HCT116 (cell line): Measurements from ENCODE around the gene C13orf46. TPM values are rescaled to one million over a fixed set of nuclear protein-coding genes. Genes with fewer than 3 reads are reported as not detected.

ENCODE experiments used
- ATAC-seq: fragments of 200-7000 bp; cut with Tn5 transposase; 2 replicates; pipeline ENCODE4 v1.9.1; 2020; ENCODE audit warnings: mild to moderate bottlenecking, moderate library complexity
- BruUV-seq: library from RNA; stranded (reverse); fragments of 400-500 nt; replicated peaks from 2 replicates; lab custom pipeline; 2021; lab: Mats Ljungman, UMichigan
- CTCF ChIA-PET: fragments of 300-600 bp; sonication (Branson Sonifier 250); formaldehyde crosslinking; loops from one replicate; lab custom pipeline; 2021; ENCODE audit warnings: antibody characterized with exemption; lab: Charles Lee
- POLR2A ChIA-PET: fragments of 300-600, 350-600 bp; sonication (Branson Sonifier 250); formaldehyde crosslinking; loops from one replicate; lab custom pipeline; 2021; ENCODE audit warnings: antibody characterized with exemption; lab: Charles Lee
- RAD21 ChIA-PET, 2 experiments: fragments of 300-600 bp; sonication (Branson Sonifier 250); formaldehyde crosslinking; loops; one replicate each; lab custom pipeline; 2023; ENCODE audit warnings: low total read pairs in 2 of 2; ENCODE audit not compliant: uncharacterized antibody in 2 of 2, unreplicated experiment in 2 of 2, low non-redundant PET in 1 of 2; lab: Charles Lee
- DNase-seq: peaks from one replicate; pipeline ENCODE4 v3.0.0-alpha.2; 2010; ENCODE audit warnings: low read depth, low spot score
- H2AFZ ChIP-seq: fragments of 200-600 bp; shearing (Covaris generic), sonication (generic); 2 replicates; pipeline ENCODE4 v1.6.1; 2017; ENCODE audit warnings: low read depth, mixed run types, mixed read lengths, antibody characterized with exemption, low read length; ENCODE audit not compliant: poor library complexity, severe bottlenecking
- H3K27ac ChIP-seq: 2 replicates; pipeline ENCODE4 v1.5.1; 2012; ENCODE audit warnings: low read depth, low read length
- H3K27me3 ChIP-seq: fragments of 200-600 bp; sonication (generic); 2 replicates; pipeline ENCODE4 v1.6.1; 2016; ENCODE audit warnings: mixed run types, low read length, mixed read lengths; ENCODE audit not compliant: insufficient read depth
- H3K36me3 ChIP-seq, 2 experiments: fragments of 200-500 bp in 1 of 2; fragments of 200-600 bp in 1 of 2; sonication (Bioruptor generic) in 1 of 2; sonication (generic) in 1 of 2; 2 replicates each; pipeline versions ENCODE4 v1.5.1 to v1.6.1; 2014 to 2016; ENCODE audit warnings: low read length in 2 of 2, inconsistent platforms in 1 of 2, mixed read lengths in 1 of 2, mixed run types in 1 of 2; ENCODE audit not compliant: insufficient read depth in 2 of 2, control insufficient read depth in 1 of 2
- H3K4me1 ChIP-seq, 2 experiments: fragments of 200-600 bp in 1 of 2; sonication (generic) in 1 of 2; 2 replicates each; pipeline versions ENCODE4 v1.5.1 to v1.6.1; 2012 to 2017; ENCODE audit warnings: low read length in 2 of 2, inconsistent platforms in 1 of 2, mild to moderate bottlenecking in 1 of 2, mixed read lengths in 1 of 2, mixed run types in 1 of 2, moderate library complexity in 1 of 2; ENCODE audit not compliant: insufficient read depth in 2 of 2, control insufficient read depth in 1 of 2
- H3K4me2 ChIP-seq: fragments of 200-600 bp; sonication (generic); 2 replicates; pipeline ENCODE4 v1.6.1; 2017; ENCODE audit warnings: mixed run types, low read length, mixed read lengths
- H3K4me3 ChIP-seq, 2 experiments: fragments of 200-600 bp in 1 of 2; sonication (generic) in 1 of 2; replicated peaks in 1 of 2; 2 replicates each; pipeline ENCODE4 v1.5.1; 2011 to 2016; ENCODE audit warnings: low read length in 2 of 2, control low read depth in 1 of 2, low read depth in 1 of 2, mild to moderate bottlenecking in 1 of 2, mixed read lengths in 1 of 2, mixed run types in 1 of 2
- H3K79me2 ChIP-seq: fragments of 200-600 bp; sonication (generic); 2 replicates; pipeline ENCODE4 v1.6.1; 2017; ENCODE audit warnings: mild to moderate bottlenecking, mixed run types, low read length, moderate library complexity, mixed read lengths; ENCODE audit not compliant: insufficient read depth
- H3K9ac ChIP-seq: fragments of 200-600 bp; sonication (generic); 2 replicates; pipeline ENCODE4 v1.6.1; 2016; ENCODE audit warnings: low read length, mixed read lengths
- H3K9me2 ChIP-seq: fragments of 200-600 bp; sonication (generic), shearing (Covaris generic); 2 replicates; pipeline ENCODE4 v1.6.1; 2017; ENCODE audit warnings: mixed run types, mild to moderate bottlenecking, moderate library complexity; ENCODE audit not compliant: insufficient read depth
- H3K9me3 ChIP-seq, 2 experiments: fragments of 200-500 bp in 1 of 2; fragments of 200-600 bp in 1 of 2; sonication (Bioruptor generic) in 1 of 2; sonication (generic) in 1 of 2; 2 replicates each; pipeline ENCODE4 v1.6.1; 2014 to 2017; ENCODE audit warnings: low read length in 2 of 2, mixed read lengths in 2 of 2, inconsistent platforms in 1 of 2, low read depth in 1 of 2, mild to moderate bottlenecking in 1 of 2, mixed run types in 1 of 2, moderate library complexity in 1 of 2; ENCODE audit not compliant: control insufficient read depth in 1 of 2, insufficient read depth in 1 of 2
- H4K20me1 ChIP-seq: fragments of 200-600 bp; sonication (generic), shearing (Covaris generic); 2 replicates; pipeline ENCODE4 v1.6.1; 2017; ENCODE audit warnings: mixed run types, mild to moderate bottlenecking, moderate library complexity; ENCODE audit not compliant: insufficient read depth
- CBX3 ChIP-seq: IDR thresholded peaks from 2 replicates; pipeline ENCODE4 v1.6.1; 2012; ENCODE audit warnings: low read depth
- ELF1 ChIP-seq: IDR thresholded peaks from 2 replicates; pipeline ENCODE4 v1.6.1; 2012; ENCODE audit warnings: low read depth, borderline replicate concordance
- EZH2phosphoT487 ChIP-seq: fragments of 200-600 bp; IDR thresholded peaks from 2 replicates; pipeline ENCODE4 v1.6.1; 2018; ENCODE audit warnings: antibody characterized with exemption, borderline replicate concordance
- JUND ChIP-seq: IDR thresholded peaks from 2 replicates; pipeline ENCODE4 v1.6.1; 2012
- POLR2A ChIP-seq: IDR thresholded peaks from 2 replicates; pipeline ENCODE4 v1.7.0; 2011; ENCODE audit warnings: borderline replicate concordance; ENCODE audit not compliant: insufficient read depth, insufficient read length; ENCODE audit errors: extremely low read depth
- RAD21 ChIP-seq: IDR thresholded peaks from 2 replicates; pipeline ENCODE4 v1.6.1; 2012; ENCODE audit warnings: low read depth, mild to moderate bottlenecking
- SIN3A ChIP-seq: IDR thresholded peaks from 2 replicates; pipeline ENCODE4 v1.6.1; 2012; ENCODE audit warnings: low read depth
- ZFX ChIP-seq: fragments of 450-650 bp; IDR thresholded peaks from 2 replicates; pipeline ENCODE4 v1.6.1; 2017
- intact Hi-C: fragments of 100-400 bp; cut with micrococcal nuclease; formaldehyde crosslinking; loops from 2 replicates; pipeline ENCODE4 v1.10.0; 2022
- total RNA-seq: library from RNA; stranded (reverse); gene quantifications from one replicate; pipeline ENCODE4 v1.2.1, GENCODE V29; 2021; ENCODE audit not compliant: unreplicated experiment
- TF ChIP-seq, protein P1 (sequence below): IDR thresholded peaks from 2 replicates; pipeline ENCODE4 v1.6.1; 2012
- TF ChIP-seq, protein P2 (sequence below): IDR thresholded peaks from 2 replicates; pipeline ENCODE4 v1.6.1; 2011; ENCODE audit warnings: mild to moderate bottlenecking, low read length, moderate library complexity; ENCODE audit not compliant: insufficient replicate concordance; ENCODE audit errors: extremely low read depth
- TF ChIP-seq, protein P3 (sequence below): IDR thresholded peaks from 2 replicates; pipeline ENCODE4 v1.6.1; 2012; ENCODE audit warnings: low read depth
- TF ChIP-seq, protein P4 (sequence below): IDR thresholded peaks from 2 replicates; pipeline ENCODE4 v1.6.1; 2012

The C13orf46 gene
- total RNA-seq, 1 experiment from 2014 or later, result 0.93 TPM

DNA sequence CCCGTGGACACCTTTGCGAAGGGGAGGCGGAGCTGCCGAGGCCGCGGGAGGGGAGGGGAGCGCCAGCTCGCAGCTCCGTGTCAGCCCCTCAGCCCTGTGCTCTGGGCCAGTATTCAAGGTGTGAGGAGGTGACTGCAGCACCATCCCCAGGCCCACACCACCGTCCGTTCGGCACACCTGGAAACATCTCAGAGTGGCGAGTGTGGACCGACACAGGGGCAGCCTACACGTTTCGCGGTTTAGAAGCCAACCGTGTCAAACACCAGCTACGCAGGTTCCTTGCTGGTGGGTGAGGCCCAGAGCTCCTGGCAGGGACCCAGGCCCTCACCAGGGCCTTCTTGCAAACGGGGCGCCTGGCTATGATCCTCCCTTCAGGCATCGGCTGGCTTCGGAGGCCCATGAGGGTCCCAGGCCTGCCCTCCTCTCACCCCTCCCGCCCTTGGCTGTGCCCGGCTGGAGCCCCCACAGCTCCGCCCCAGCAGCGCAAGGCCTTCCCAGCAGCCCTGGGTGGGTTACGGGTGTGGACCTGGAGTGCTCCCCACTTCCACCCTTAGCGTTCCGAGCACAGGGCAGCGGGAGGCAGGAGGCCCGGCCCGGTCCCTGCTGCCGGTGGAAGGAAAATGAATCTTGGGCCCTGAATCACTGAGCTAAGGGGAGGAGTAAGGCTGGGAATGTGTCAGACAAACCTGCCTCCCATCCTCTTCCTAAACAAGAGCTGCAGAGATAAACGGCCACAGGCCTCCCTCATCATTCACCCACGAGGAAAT lies 1.2 kb downstream of the C13orf46 start:
- intact Hi-C loops, result no loop called here
- Histone ChIP-seq H3K36me3 (no peaks in the 10 kb centered on the region; a peak in 1 of 4 replicates), H2AFZ (no peak overlapping the region), H4K20me1 (no peaks in the 10 kb centered on the region), H3K4me1 (peaks cover 8 to 12% of the 10 kb centered on the region in 2 experiments; a peak in 3 of 4 replicates), H3K4me2 (no peak overlapping the region), H3K9me2 (no peaks in the 10 kb centered on the region), H3K27me3 (no peaks in the 10 kb centered on the region), H3K9ac (no peak overlapping the region), H3K27ac (no peak overlapping the region), H3K4me3 (no peak overlapping the region), H3K9me3 (no peaks in the 10 kb centered on the region), H3K79me2 (no peaks in the 10 kb centered on the region)
- ATAC-seq (no peak), DNase-seq (no peak)
- POLR2A ChIA-PET, result no interaction called here
- TF ChIP-seq RAD21 (no peak), EZH2phosphoT487 (no peak), JUND (no peak), SIN3A (no peak)
- RAD21 ChIA-PET, result no interaction called here
- BruUV-seq, result no TSS peak
- CTCF ChIA-PET, result interaction anchor here (1.2 kb wide), 1 partner anchor 9 kb away, joined by 3 read pairs; no protein-coding TSS in a partner anchor

DNA sequence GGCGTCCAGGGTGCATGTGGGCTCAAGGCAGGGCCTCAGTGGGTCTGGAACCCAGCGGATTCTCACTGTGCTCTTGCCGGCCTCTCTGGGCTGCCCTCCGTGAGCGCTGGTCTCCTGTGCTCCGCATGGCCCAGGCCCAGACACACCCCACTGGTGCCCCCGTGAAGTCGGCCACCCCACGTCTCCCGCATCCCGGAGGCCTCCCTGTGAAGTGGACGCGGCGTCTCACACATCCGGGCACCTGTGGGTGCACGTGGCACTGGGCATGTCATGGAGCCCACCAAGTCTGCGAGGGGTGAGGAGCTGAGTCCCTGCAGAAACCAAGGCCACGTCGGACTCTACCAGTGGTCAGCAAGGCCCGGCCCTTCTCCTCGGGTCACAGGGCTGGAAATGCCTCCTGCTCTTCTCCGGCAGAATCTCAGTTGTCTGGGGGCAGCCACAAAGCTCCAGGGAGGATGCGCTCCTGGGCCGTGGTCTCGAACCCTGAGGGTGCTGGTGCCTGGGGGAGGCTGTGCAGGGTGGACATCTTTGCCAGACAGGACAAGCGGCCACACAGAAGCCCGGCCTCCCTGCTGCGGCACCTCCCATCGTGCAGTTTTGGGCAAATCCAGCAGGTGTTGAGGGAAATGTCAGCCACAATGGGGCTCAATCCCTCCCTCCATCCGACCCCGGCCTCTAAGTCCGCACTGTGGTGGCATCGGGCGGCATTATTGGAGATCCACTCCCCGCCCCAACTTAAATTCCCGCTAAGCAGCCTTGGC lies 2.2 kb downstream of the C13orf46 start:
- H3K4me2 ChIP-seq, result no peak overlapping the region
- no TSS peak for BruUV-seq
- TF ChIP-seq RAD21, result no peak
- no peak for TF ChIP-seq POLR2A
- TF ChIP-seq, protein P1, sequence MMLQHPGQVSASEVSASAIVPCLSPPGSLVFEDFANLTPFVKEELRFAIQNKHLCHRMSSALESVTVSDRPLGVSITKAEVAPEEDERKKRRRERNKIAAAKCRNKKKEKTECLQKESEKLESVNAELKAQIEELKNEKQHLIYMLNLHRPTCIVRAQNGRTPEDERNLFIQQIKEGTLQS, result no peak
- TF ChIP-seq, protein P2, sequence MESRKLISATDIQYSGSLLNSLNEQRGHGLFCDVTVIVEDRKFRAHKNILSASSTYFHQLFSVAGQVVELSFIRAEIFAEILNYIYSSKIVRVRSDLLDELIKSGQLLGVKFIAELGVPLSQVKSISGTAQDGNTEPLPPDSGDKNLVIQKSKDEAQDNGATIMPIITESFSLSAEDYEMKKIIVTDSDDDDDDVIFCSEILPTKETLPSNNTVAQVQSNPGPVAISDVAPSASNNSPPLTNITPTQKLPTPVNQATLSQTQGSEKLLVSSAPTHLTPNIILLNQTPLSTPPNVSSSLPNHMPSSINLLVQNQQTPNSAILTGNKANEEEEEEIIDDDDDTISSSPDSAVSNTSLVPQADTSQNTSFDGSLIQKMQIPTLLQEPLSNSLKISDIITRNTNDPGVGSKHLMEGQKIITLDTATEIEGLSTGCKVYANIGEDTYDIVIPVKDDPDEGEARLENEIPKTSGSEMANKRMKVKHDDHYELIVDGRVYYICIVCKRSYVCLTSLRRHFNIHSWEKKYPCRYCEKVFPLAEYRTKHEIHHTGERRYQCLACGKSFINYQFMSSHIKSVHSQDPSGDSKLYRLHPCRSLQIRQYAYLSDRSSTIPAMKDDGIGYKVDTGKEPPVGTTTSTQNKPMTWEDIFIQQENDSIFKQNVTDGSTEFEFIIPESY, result no peak
- no peak for TF ChIP-seq EZH2phosphoT487
- no peak for TF ChIP-seq ELF1
- TF ChIP-seq, protein P3, sequence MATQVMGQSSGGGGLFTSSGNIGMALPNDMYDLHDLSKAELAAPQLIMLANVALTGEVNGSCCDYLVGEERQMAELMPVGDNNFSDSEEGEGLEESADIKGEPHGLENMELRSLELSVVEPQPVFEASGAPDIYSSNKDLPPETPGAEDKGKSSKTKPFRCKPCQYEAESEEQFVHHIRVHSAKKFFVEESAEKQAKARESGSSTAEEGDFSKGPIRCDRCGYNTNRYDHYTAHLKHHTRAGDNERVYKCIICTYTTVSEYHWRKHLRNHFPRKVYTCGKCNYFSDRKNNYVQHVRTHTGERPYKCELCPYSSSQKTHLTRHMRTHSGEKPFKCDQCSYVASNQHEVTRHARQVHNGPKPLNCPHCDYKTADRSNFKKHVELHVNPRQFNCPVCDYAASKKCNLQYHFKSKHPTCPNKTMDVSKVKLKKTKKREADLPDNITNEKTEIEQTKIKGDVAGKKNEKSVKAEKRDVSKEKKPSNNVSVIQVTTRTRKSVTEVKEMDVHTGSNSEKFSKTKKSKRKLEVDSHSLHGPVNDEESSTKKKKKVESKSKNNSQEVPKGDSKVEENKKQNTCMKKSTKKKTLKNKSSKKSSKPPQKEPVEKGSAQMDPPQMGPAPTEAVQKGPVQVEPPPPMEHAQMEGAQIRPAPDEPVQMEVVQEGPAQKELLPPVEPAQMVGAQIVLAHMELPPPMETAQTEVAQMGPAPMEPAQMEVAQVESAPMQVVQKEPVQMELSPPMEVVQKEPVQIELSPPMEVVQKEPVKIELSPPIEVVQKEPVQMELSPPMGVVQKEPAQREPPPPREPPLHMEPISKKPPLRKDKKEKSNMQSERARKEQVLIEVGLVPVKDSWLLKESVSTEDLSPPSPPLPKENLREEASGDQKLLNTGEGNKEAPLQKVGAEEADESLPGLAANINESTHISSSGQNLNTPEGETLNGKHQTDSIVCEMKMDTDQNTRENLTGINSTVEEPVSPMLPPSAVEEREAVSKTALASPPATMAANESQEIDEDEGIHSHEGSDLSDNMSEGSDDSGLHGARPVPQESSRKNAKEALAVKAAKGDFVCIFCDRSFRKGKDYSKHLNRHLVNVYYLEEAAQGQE, result no peak
- TF ChIP-seq, protein P4, sequence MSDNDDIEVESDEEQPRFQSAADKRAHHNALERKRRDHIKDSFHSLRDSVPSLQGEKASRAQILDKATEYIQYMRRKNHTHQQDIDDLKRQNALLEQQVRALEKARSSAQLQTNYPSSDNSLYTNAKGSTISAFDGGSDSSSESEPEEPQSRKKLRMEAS, result no peak
- no peak for TF ChIP-seq ZFX
- TF ChIP-seq CBX3, result no peak

More for the DNA sequence above, 2.2 kb downstream of the C13orf46 start:
- Histone ChIP-seq H3K27me3 (no peaks in the 10 kb centered on the region), H3K9ac (no peak overlapping the region), H3K27ac (no peak overlapping the region), H3K9me3 (no peaks in the 10 kb centered on the region), H3K79me2 (no peaks in the 10 kb centered on the region), H3K4me3 (no peak overlapping the region), H3K4me1 (peaks cover 3 to 4% of the 10 kb centered on the region in 2 experiments; a peak in 3 of 4 replicates), H4K20me1 (no peaks in the 10 kb centered on the region), H3K9me2 (no peaks in the 10 kb centered on the region), H2AFZ (no peak overlapping the region), H3K36me3 (no peaks in the 10 kb centered on the region; a peak in 1 of 4 replicates)
- DNase-seq (no peak), ATAC-seq (no peak)
- intact Hi-C loops, result no loop called here
- POLR2A ChIA-PET, result no interaction called here
- CTCF ChIA-PET, result interaction anchor here (1.2 kb wide), 1 partner anchor 10 kb away, joined by 3 read pairs; no protein-coding TSS in a partner anchor
- RAD21 ChIA-PET, result no interaction called here
